GM19351 (cell line): ENCODE measurements around the gene FKBP8.

Experiments used
- ATAC-seq: cut with Tn5 transposase; IDR thresholded peaks from one replicate; pipeline ENCODE4 v1.9.1; 2021; ENCODE audit warnings: mild to moderate bottlenecking, moderate library complexity; ENCODE audit not compliant: unreplicated experiment

Gene FKBP8

GRCh38 chr19:18503337-18503970 is 39.9 kb downstream of the FKBP8 start:
- ATAC-seq = no peak

GRCh38 chr19:18502638-18503294 is 40.6 kb downstream of the FKBP8 start:
- ATAC-seq = no peak

GRCh38 chr19:18502246-18502637 is 41.1 kb downstream of the FKBP8 start:
- ATAC-seq = no peak

- ATAC-seq = no peak
Measured at GRCh38 chr19:18501832-18502231, 41.5 kb downstream of the FKBP8 start.

- no peak for ATAC-seq
Measured at GRCh38 chr19:18501351-18501750, 42.0 kb downstream of the FKBP8 start.

- ATAC-seq = no peak
Measured at GRCh38 chr19:18500799-18501198, 42.6 kb downstream of the FKBP8 start.

- no peak for ATAC-seq
Measured at GRCh38 chr19:18500376-18500775, 43.0 kb downstream of the FKBP8 start.

- no peak for ATAC-seq
Measured at GRCh38 chr19:18499055-18499775, 44.2 kb downstream of the FKBP8 start.

GRCh38 chr19:18496980-18497256 is 46.5 kb downstream of the FKBP8 start:
- no peak for ATAC-seq

GRCh38 chr19:18496167-18496979 is 47.0 kb downstream of the FKBP8 start:
- no peak for ATAC-seq

GRCh38 chr19:18495204-18495911 is 48.0 kb downstream of the FKBP8 start:
- no peak for ATAC-seq

GRCh38 chr19:18494267-18494607 is 49.1 kb downstream of the FKBP8 start:
- no peak for ATAC-seq

GRCh38 chr19:18493440-18494266 is 49.7 kb downstream of the FKBP8 start:
- ATAC-seq = no peak

- no peak for ATAC-seq
Measured at GRCh38 chr19:18491995-18492953, 51.1 kb downstream of the FKBP8 start.

- ATAC-seq = no peak
Measured at GRCh38 chr19:18490728-18491127, 52.6 kb downstream of the FKBP8 start.

GRCh38 chr19:18489627-18490184 is 53.7 kb downstream of the FKBP8 start:
- no peak for ATAC-seq

- no peak for ATAC-seq
Measured at GRCh38 chr19:18488838-18489626, 54.3 kb downstream of the FKBP8 start.

- no peak for ATAC-seq
Measured at GRCh38 chr19:18488403-18488723, 55.0 kb downstream of the FKBP8 start.
